Sigmoid colon (tissue), 3 donors: ENCODE results near the gene GCNA.

Source experiments
- POLR2A ChIP-seq, 2 donors: fragments of 450-650 bp; IDR thresholded peaks; one replicate each; pipeline ENCODE4 v1.6.1; 2016; ENCODE audit warnings: antibody characterized with exemption in 2 of 2, mild to moderate bottlenecking in 2 of 2, moderate library complexity in 2 of 2
- TF ChIP-seq, protein P1 (sequence below), 4 experiments: fragments of 450-650 bp in 3 of 4; fragments of 200-600 bp in 1 of 4; IDR thresholded peaks; one replicate each; pipeline ENCODE4 v1.5.1; 2016 to 2019; ENCODE audit warnings: antibody characterized with exemption in 4 of 4, mild to moderate bottlenecking in 3 of 4, moderate library complexity in 2 of 4

DNA sequence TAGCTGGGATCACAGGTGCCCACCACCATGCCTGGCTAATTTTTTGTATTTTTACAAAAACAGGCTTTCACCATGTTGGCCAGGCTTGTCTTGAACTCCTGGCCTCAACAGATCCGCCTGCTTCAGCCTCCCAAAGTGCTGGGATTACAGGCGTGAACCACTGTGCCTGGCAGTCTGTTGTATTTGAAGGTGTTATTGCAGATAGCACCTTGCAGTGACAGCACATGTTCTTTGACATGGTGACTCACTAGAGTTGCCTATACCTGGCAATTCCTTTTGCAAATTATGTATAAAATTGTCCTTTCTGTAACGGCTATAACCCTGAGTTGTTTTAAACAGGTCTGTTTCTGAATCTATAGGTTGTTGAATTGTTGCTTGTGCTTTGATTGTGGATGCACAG lies 37.4 kb upstream of the GCNA start:
- no peak for TF ChIP-seq POLR2A (IDR thresholded peaks at IDR 0.05)
- TF ChIP-seq, protein P1, sequence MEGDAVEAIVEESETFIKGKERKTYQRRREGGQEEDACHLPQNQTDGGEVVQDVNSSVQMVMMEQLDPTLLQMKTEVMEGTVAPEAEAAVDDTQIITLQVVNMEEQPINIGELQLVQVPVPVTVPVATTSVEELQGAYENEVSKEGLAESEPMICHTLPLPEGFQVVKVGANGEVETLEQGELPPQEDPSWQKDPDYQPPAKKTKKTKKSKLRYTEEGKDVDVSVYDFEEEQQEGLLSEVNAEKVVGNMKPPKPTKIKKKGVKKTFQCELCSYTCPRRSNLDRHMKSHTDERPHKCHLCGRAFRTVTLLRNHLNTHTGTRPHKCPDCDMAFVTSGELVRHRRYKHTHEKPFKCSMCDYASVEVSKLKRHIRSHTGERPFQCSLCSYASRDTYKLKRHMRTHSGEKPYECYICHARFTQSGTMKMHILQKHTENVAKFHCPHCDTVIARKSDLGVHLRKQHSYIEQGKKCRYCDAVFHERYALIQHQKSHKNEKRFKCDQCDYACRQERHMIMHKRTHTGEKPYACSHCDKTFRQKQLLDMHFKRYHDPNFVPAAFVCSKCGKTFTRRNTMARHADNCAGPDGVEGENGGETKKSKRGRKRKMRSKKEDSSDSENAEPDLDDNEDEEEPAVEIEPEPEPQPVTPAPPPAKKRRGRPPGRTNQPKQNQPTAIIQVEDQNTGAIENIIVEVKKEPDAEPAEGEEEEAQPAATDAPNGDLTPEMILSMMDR (IDR thresholded peaks at IDR 0.05), result no peak
